Stimulated activated CD4-positive, alpha-beta T cell treated with anti-CD3 and anti-CD28 coated beads, Interleukin-1b, Interleukin-23, amount 100 ng/mL, for 4 hours (primary cell): ENCODE data around the gene ROBO1.
"Not testable (repeated sequence)": the region's sequence is repeated elsewhere in the genome, so short reads cannot be mapped to it uniquely, and the experiment has no call there.

Source experiments
- DNase-seq, 2 donors: peaks; one replicate each; pipeline ENCODE4 v3.0.0-alpha.2; 2020; ENCODE audit warnings: low read depth in 2 of 2

The ROBO1 gene

GRCh38 chr3:78701537-78701936, 1066.3 kb downstream of the ROBO1 start:
- DNase-seq: no peak

GRCh38 chr3:78698431-78698830, 1069.4 kb downstream of the ROBO1 start:
- DNase-seq: no peak

GRCh38 chr3:78697426-78697825, 1070.4 kb downstream of the ROBO1 start:
- no peak for DNase-seq

- no peak for DNase-seq
Measured at GRCh38 chr3:78690766-78691165, 1077.0 kb downstream of the ROBO1 start.

GRCh38 chr3:78689378-78689777, 1078.4 kb downstream of the ROBO1 start:
- no peak for DNase-seq

- no peak for DNase-seq
Measured at GRCh38 chr3:78687520-78687919, 1080.3 kb downstream of the ROBO1 start.

- no peak for DNase-seq
Measured at GRCh38 chr3:78683284-78683683, 1084.5 kb downstream of the ROBO1 start.

- not testable (repeated sequence) for DNase-seq
Measured at GRCh38 chr3:78675119-78675805, 1092.5 kb downstream of the ROBO1 start.

GRCh38 chr3:78670746-78671145, 1097.1 kb downstream of the ROBO1 start:
- DNase-seq: no peak

GRCh38 chr3:78670094-78670493, 1097.7 kb downstream of the ROBO1 start:
- DNase-seq: no peak

GRCh38 chr3:78668302-78668701, 1099.5 kb downstream of the ROBO1 start:
- DNase-seq: no peak

GRCh38 chr3:78666470-78666800, 1101.4 kb downstream of the ROBO1 start:
- DNase-seq: no peak

GRCh38 chr3:78665776-78666469, 1101.9 kb downstream of the ROBO1 start:
- DNase-seq: no peak

- no peak for DNase-seq
Measured at GRCh38 chr3:78665101-78665500, 1102.7 kb downstream of the ROBO1 start.

- DNase-seq: no peak
Measured at GRCh38 chr3:78660957-78661356, 1106.8 kb downstream of the ROBO1 start.

GRCh38 chr3:78659386-78659987, 1108.3 kb downstream of the ROBO1 start:
- DNase-seq: no peak

- no peak for DNase-seq
Measured at GRCh38 chr3:78647726-78648125, 1120.1 kb downstream of the ROBO1 start.

GRCh38 chr3:78645628-78646310, 1122.0 kb downstream of the ROBO1 start:
- no peak for DNase-seq

- no peak for DNase-seq
Measured at GRCh38 chr3:78644847-78645246, 1123.0 kb downstream of the ROBO1 start.

GRCh38 chr3:78642226-78643035, 1125.4 kb downstream of the ROBO1 start:
- no peak for DNase-seq

- DNase-seq: no peak
Measured at GRCh38 chr3:78641703-78642102, 1126.1 kb downstream of the ROBO1 start.

GRCh38 chr3:78634316-78634715, 1133.5 kb downstream of the ROBO1 start:
- no peak for DNase-seq
